NT2/D1 (cell line): ENCODE measurements around the gene NLN.
"Not testable (repeated sequence)": the region's sequence is repeated elsewhere in the genome, so short reads cannot be mapped to it uniquely, and the experiment has no call there.

Source experiments
- SUZ12 ChIP-seq: IDR thresholded peaks from 2 replicates; pipeline ENCODE4 v1.6.1; 2011; ENCODE audit not compliant: insufficient read length, insufficient read depth; ENCODE audit errors: extremely low read depth
- YY1 ChIP-seq: IDR thresholded peaks from 2 replicates; pipeline ENCODE4 v1.6.1; 2011; ENCODE audit not compliant: insufficient read length, insufficient read depth
- ZNF274 ChIP-seq: IDR thresholded peaks from 2 replicates; pipeline ENCODE4 v1.6.1; 2011; ENCODE audit warnings: mild to moderate bottlenecking, low read depth, low read length

DNA sequence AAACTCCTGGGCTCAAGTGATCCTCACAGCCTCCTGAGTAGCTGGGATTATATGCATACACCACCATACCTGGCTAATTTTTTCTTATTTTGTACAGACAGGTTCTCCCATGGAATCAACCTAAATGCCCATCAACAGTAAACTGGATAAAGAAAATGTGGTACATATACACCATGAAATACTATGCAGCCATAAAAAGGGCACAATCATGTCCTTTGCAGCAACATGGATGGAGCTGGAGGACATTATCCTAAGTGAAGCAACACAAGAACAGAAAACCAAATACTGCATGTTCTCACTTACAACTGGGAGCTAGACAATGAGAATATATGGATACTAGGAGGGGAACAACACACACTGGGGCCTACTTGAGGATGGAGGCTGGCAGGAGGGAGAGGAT is 117.2 kb downstream of the NLN start:
- TF ChIP-seq YY1, ZNF274, SUZ12: not testable (repeated sequence)
